ENCODE results near the gene C5orf58. TPM values are rescaled to one million over a fixed set of nuclear protein-coding genes. Genes with fewer than 3 reads are reported as not detected.
A peak's percentile ranks its signal among the peaks of the same experiment; 100 is the strongest.

Gene C5orf58
- total and polyA plus RNA-seq, 10 of the 15 experiments (the other 5 are each of a cell fraction or from before 2014, with no cell fraction given): 0.13 to 0.27 (median 0.26) TPM; not detected in 7

DNA sequence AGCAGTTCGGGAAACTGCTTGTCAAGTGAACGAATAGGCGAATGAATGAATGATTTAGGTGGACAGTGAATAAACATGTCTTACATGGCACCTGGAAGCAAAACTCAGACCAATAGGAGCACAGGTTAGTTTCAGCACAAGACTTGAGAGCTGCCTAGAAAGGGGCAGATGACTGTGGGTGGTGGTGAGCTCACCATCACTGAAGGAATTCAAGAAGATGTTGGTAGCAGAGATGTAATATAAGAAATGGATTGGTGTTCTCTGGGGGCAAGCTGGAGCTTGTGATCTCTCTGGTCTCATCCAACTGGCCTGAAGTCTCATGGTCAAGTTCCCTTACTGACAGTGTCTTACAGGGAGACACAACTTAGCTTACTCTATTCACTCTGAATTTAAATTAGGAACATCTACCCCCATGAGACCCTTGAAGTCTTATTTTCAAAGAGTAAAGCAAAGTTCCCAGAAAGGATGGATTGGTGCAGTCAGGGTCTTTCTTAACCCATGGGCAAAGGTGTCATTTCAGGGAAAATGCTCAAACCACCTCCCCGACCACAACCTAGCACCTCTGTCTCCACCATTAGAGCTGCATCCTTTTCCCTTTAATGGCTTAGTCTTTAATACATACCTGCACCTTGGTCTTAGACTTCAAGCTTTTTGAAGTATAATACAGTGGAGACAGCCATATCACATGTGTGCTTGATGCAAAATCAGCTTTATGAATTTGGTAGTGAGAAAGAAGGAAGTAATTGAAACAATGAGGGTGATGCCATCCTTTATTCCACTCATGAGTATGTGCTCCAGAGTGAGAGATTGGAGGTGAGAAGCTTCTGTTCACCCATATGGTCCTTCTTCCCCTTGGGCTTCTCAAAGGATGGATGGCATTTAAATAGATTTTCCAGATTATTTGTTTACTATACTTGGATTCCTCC lies 59.7 kb downstream of the C5orf58 start:
- ChIA-PET CTCF (interaction anchor here (0.5 to 11.3 kb wide), 16 partner anchors 10 to 118 kb away, joined by 3 to 139 read pairs (median 10); no protein-coding TSS in a partner anchor), SMC1A (ENCODE audit: uncharacterized antibody, unreplicated experiment) (interaction anchor here (0.9 to 23.0 kb wide), 14 partner anchors 9 to 119 kb away, joined by 3 to 451 read pairs (median 29); no protein-coding TSS in a partner anchor), POLR2A (interaction anchor here (0.7 to 11.9 kb wide), 11 partner anchors 9 to 113 kb away, joined by 3 to 169 read pairs (median 14); no protein-coding TSS in a partner anchor), RAD21 (ENCODE audit: unreplicated experiment) (interaction anchor here (1.1 to 13.4 kb wide), 13 partner anchors 10 to 97 kb away, joined by 3 to 274 read pairs (median 31); partner anchors contain the start of gene KCNMB1)
- H2AFZ ChIP-seq (ENCODE audit: control insufficient read depth, low read depth, low read length): no peak overlapping the region
- intact Hi-C loops (cut with micrococcal nuclease; ENCODE audit: unreplicated experiment) (loop anchor here (1.0 kb wide), 2 partner anchors 13 to 39 kb away; no protein-coding TSS in a partner anchor), in situ Hi-C loops (cut with MboI) (no loop called here)
- no TSS peak for BruUV-seq (replicated peaks)
- H3K4me2 ChIP-seq (ENCODE audit: control insufficient read depth, insufficient read depth): peak overlapping the region; percentile 81
- ATAC-seq: no peak
- WGBS (ENCODE audit: insufficient coverage, insufficient replicate concordance, low lambda C conversion rate, missing lambda C conversion rate): 100% methylated on average over 4 of the region's 4 CpGs
- H3K4me1 ChIP-seq (ENCODE audit: control insufficient read depth, insufficient read depth, low read length): peaks cover 10% of the 10 kb centered on the region
- no peak for DNase-seq (ENCODE audit: low read depth, low spot score)
- peak overlapping the region; percentile 21; the same call in 1 of the 2 replicates for H3K4me3 ChIP-seq
- FAIRE-seq: no peak
- no peak overlapping the region for H3K9ac ChIP-seq (ENCODE audit: control insufficient read depth, insufficient read depth, low read length)
- H3K27me3 ChIP-seq (replicated peaks in 1 of 2; ENCODE audit: control insufficient read depth in 2 of 2, insufficient read depth in 2 of 2, low read length in 1 of 2): no peaks in the 10 kb centered on the region
- H4K20me1 ChIP-seq (ENCODE audit: control insufficient read depth, insufficient read depth): no peaks in the 10 kb centered on the region
- no peak overlapping the region for H3K27ac ChIP-seq (ENCODE audit: control insufficient read depth, insufficient read depth)
- H3K9me3 ChIP-seq (replicated peaks; ENCODE audit: control insufficient read depth, insufficient read depth, low read length): no peaks in the 10 kb centered on the region; the same call in 1 of the 3 replicates
- peaks cover 31% of the 10 kb centered on the region for H3K79me2 ChIP-seq (ENCODE audit: control insufficient read depth, insufficient read depth, low read length)
- no peak for TF ChIP-seq ZSCAN29 (IDR thresholded peaks at IDR 0.05)
- peak; percentile 42; the same call in 1 of the 2 replicates for TF ChIP-seq ZNF24 (IDR thresholded peaks at IDR 0.05)
- TF ChIP-seq HCFC1 (IDR thresholded peaks at IDR 0.05; ENCODE audit: low read length): no peak
- TF ChIP-seq, protein P1, sequence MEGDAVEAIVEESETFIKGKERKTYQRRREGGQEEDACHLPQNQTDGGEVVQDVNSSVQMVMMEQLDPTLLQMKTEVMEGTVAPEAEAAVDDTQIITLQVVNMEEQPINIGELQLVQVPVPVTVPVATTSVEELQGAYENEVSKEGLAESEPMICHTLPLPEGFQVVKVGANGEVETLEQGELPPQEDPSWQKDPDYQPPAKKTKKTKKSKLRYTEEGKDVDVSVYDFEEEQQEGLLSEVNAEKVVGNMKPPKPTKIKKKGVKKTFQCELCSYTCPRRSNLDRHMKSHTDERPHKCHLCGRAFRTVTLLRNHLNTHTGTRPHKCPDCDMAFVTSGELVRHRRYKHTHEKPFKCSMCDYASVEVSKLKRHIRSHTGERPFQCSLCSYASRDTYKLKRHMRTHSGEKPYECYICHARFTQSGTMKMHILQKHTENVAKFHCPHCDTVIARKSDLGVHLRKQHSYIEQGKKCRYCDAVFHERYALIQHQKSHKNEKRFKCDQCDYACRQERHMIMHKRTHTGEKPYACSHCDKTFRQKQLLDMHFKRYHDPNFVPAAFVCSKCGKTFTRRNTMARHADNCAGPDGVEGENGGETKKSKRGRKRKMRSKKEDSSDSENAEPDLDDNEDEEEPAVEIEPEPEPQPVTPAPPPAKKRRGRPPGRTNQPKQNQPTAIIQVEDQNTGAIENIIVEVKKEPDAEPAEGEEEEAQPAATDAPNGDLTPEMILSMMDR (IDR thresholded peaks at IDR 0.05 in 2 of 3, conservative IDR thresholded peaks at IDR 0.05 in 1 of 3; ENCODE audit: control insufficient read depth in 2 of 3, extremely low read depth in 1 of 3, insufficient read depth in 1 of 3, low read depth in 3 of 3, low read length in 3 of 3): no peak
- TF ChIP-seq PAX5 (IDR thresholded peaks at IDR 0.05; ENCODE audit: borderline replicate concordance, low read depth, low read length): no peak
- TF ChIP-seq, protein P2, sequence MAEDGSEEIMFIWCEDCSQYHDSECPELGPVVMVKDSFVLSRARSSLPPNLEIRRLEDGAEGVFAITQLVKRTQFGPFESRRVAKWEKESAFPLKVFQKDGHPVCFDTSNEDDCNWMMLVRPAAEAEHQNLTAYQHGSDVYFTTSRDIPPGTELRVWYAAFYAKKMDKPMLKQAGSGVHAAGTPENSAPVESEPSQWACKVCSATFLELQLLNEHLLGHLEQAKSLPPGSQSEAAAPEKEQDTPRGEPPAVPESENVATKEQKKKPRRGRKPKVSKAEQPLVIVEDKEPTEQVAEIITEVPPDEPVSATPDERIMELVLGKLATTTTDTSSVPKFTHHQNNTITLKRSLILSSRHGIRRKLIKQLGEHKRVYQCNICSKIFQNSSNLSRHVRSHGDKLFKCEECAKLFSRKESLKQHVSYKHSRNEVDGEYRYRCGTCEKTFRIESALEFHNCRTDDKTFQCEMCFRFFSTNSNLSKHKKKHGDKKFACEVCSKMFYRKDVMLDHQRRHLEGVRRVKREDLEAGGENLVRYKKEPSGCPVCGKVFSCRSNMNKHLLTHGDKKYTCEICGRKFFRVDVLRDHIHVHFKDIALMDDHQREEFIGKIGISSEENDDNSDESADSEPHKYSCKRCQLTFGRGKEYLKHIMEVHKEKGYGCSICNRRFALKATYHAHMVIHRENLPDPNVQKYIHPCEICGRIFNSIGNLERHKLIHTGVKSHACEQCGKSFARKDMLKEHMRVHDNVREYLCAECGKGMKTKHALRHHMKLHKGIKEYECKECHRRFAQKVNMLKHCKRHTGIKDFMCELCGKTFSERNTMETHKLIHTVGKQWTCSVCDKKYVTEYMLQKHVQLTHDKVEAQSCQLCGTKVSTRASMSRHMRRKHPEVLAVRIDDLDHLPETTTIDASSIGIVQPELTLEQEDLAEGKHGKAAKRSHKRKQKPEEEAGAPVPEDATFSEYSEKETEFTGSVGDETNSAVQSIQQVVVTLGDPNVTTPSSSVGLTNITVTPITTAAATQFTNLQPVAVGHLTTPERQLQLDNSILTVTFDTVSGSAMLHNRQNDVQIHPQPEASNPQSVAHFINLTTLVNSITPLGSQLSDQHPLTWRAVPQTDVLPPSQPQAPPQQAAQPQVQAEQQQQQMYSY (CRISPR knock-in tag; IDR thresholded peaks at IDR 0.05): no peak
- TF ChIP-seq NR2C2 (IDR thresholded peaks at IDR 0.05; ENCODE audit: borderline replicate concordance, control insufficient read depth, insufficient read length, low read depth): no peak
- no peak for TF ChIP-seq GATAD2B (conservative IDR thresholded peaks at IDR 0.05; ENCODE audit: low read depth)
- H3K36me3 ChIP-seq (ENCODE audit: control insufficient read depth in 2 of 2, insufficient read depth in 2 of 2, low read length in 1 of 2): peaks cover 10 to 11% of the 10 kb centered on the region in 2 experiments; a peak in 3 of 4 replicates

Data from GM12878 (cell line).